Activated T-helper 9 cell treated with anti-CD3 and anti-CD28 coated beads, Interleukin-2, amount 50 U/mL, for 16 hours (primary cell): Measurements from ENCODE around the gene TRIM28.

Source experiments
- DNase-seq: peaks from one replicate; pipeline ENCODE4 v3.0.0-alpha.2; 2020; ENCODE audit warnings: low read depth

Gene TRIM28

GRCh38 chr19:58579473-58580142 lies 35.7 kb downstream of the TRIM28 start:
- DNase-seq = no peak

GRCh38 chr19:58581227-58582141 lies 37.6 kb downstream of the TRIM28 start:
- DNase-seq = peak; percentile 80

DNA sequence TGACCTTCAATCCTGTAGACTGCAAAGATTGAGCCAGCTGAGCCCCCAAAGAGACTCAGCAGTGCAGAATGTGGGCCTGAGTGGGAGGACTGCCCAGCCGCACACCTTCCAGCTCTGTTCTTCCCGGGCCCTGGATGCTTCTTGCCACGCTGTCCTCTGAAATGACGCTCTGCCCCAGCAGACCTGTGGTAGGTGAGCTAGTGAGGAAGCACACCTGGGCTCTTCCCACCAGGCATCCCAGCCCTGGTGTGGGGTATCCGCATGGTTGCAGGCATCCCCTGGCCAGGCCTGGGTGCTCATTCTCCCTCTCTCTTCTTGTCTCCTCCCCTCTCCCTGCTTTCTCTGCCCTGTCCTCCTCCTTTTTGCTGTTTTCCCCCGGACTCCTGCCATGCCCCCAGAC lies 39.1 kb downstream of the TRIM28 start:
- no peak for DNase-seq

GRCh38 chr19:58584498-58585441 lies 40.9 kb downstream of the TRIM28 start:
- no peak for DNase-seq

DNA sequence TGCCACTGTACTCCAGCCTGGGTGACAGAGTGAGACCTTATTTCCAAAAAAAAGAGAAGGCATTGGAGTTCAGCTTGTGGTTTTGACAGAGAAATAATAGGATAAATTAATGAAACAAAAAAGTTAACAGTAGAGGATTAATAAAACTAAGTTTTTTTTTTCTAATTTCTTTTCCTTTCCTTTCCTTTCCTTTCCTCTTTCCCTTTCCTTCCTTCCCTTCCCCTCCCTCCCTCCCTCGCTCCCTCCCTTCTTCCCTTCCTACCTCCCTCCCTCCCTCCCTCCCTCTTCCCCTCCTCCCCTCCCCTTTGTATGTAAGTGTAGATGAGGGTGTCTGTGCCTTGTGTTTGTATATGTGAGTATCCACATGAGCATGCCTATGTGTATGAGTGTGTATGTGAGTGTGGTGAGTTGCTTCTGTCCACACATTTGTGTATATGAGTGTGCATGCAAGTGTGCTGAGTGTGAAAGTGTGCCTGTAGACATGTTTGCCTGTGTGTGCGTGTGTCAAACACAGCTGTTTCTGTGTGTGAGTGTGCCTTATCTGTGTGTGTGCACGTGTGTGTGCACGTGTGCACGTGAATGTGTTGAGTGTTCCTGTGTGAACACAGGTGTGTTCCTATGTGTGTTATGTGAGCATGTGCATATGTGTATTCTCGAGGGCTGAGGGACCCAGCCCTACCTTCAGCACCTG lies 41.7 kb downstream of the TRIM28 start:
- DNase-seq = no peak

GRCh38 chr19:58586133-58586765 lies 42.4 kb downstream of the TRIM28 start:
- DNase-seq = no peak
